OCI-LY3 (cell line): ENCODE measurements around the gene SETD7.

Experiments used
- H2AFZ ChIP-seq: fragments of 200-600, 300-600 bp; shearing (Covaris generic); 2 replicates; pipeline ENCODE4 v1.6.0; 2014; ENCODE audit warnings: antibody characterized with exemption, low read depth, low read length
- H3K27ac ChIP-seq: fragments of 200-600, 300-600 bp; sonication (generic); 2 replicates; pipeline ENCODE4 v1.5.1; 2014; ENCODE audit warnings: mild to moderate bottlenecking, low read length, moderate library complexity, mixed read lengths
- H3K27me3 ChIP-seq: fragments of 200-600, 300-600 bp; sonication (generic); 2 replicates; pipeline ENCODE4 v1.6.1; 2014; ENCODE audit warnings: low read depth, low read length, mixed read lengths
- H3K36me3 ChIP-seq: fragments of 200-600, 300-600 bp; sonication (generic); replicated peaks from 2 replicates; pipeline ENCODE3; 2014; ENCODE audit warnings: low read depth, low read length, mixed read lengths
- H3K4me1 ChIP-seq: fragments of 300-600, 200-600 bp; sonication (generic); 2 replicates; pipeline ENCODE4 v1.6.1; 2014; ENCODE audit warnings: low read length, mixed read lengths
- H3K4me2 ChIP-seq: fragments of 200-600, 300-600 bp; sonication (generic); 2 replicates; pipeline ENCODE4 v1.6.1; 2014; ENCODE audit warnings: low read length, mixed read lengths
- H3K4me3 ChIP-seq: fragments of 300-600, 200-600 bp; sonication (generic); 2 replicates; pipeline ENCODE4 v1.5.1; 2014; ENCODE audit warnings: antibody characterized with exemption, mild to moderate bottlenecking, low read length, moderate library complexity
- H3K79me2 ChIP-seq: fragments of 300-600, 200-600 bp; shearing (Covaris generic); 2 replicates; pipeline ENCODE4 v1.6.1; 2014; ENCODE audit warnings: mild to moderate bottlenecking, low read length, mixed read lengths
- H3K9ac ChIP-seq: fragments of 300-600, 200-600 bp; shearing (Covaris generic); 2 replicates; pipeline ENCODE4 v1.6.0; 2014; ENCODE audit warnings: mild to moderate bottlenecking, low read length, moderate library complexity
- H3K9me3 ChIP-seq: fragments of 200-600, 300-600 bp; shearing (Covaris generic); 2 replicates; pipeline ENCODE4 v1.6.1; 2014; ENCODE audit warnings: low read length, mixed read lengths; ENCODE audit not compliant: insufficient read depth
- H4K20me1 ChIP-seq: fragments of 200-600, 300-600 bp; sonication (generic); 2 replicates; pipeline ENCODE4 v1.6.1; 2016; ENCODE audit warnings: low read length, mixed read lengths; ENCODE audit not compliant: insufficient read depth
- CTCF ChIP-seq: fragments of 200-600, 300-600 bp; sonication (generic); IDR thresholded peaks from 2 replicates; pipeline ENCODE4 v1.5.1; 2014; ENCODE audit warnings: antibody characterized with exemption, low read length, low read depth
- EZH2phosphoT487 ChIP-seq: fragments of 200-600 bp; shearing (Covaris generic); IDR thresholded peaks from 2 replicates; pipeline ENCODE4 v1.6.1; 2018; ENCODE audit warnings: antibody characterized with exemption, mixed run types, low read depth

Gene SETD7

GRCh38 chr4:139582044-139582443 is 26.0 kb upstream of the SETD7 start:
- TF ChIP-seq CTCF (peak; percentile 14; the same call in 1 of the 2 replicates), EZH2phosphoT487 (no peak)
- no peaks in the 10 kb centered on the region for H3K27me3 ChIP-seq
- no peak overlapping the region for H2AFZ ChIP-seq
- no peaks in the 10 kb centered on the region for H3K79me2 ChIP-seq
- no peak overlapping the region for H3K4me2 ChIP-seq
- H4K20me1 ChIP-seq: no peaks in the 10 kb centered on the region
- H3K9ac ChIP-seq: no peak overlapping the region
- H3K27ac ChIP-seq: no peak overlapping the region
- no peaks in the 10 kb centered on the region for H3K36me3 ChIP-seq
- H3K4me3 ChIP-seq: no peak overlapping the region
- no peaks in the 10 kb centered on the region for H3K4me1 ChIP-seq
- H3K9me3 ChIP-seq: no peaks in the 10 kb centered on the region

- no peaks in the 10 kb centered on the region for H3K4me1 ChIP-seq
- no peak overlapping the region for H3K27ac ChIP-seq
- H3K9me3 ChIP-seq: no peaks in the 10 kb centered on the region
- H4K20me1 ChIP-seq: no peaks in the 10 kb centered on the region
- TF ChIP-seq EZH2phosphoT487: no peak
- no peak for TF ChIP-seq CTCF
- H3K27me3 ChIP-seq: no peaks in the 10 kb centered on the region
- no peak overlapping the region for H3K9ac ChIP-seq
- H3K4me3 ChIP-seq: no peak overlapping the region
- H3K4me2 ChIP-seq: no peak overlapping the region
- no peaks in the 10 kb centered on the region for H3K79me2 ChIP-seq
- no peaks in the 10 kb centered on the region for H3K36me3 ChIP-seq
- no peak overlapping the region for H2AFZ ChIP-seq
Observed at GRCh38 chr4:139581096-139581495, 25.1 kb upstream of the SETD7 start.

GRCh38 chr4:139576219-139576618 is 20.2 kb upstream of the SETD7 start:
- H3K4me3 ChIP-seq: no peak overlapping the region
- no peaks in the 10 kb centered on the region for H3K36me3 ChIP-seq
- H3K4me2 ChIP-seq: no peak overlapping the region
- H3K9ac ChIP-seq: no peak overlapping the region
- H2AFZ ChIP-seq: no peak overlapping the region
- no peaks in the 10 kb centered on the region for H4K20me1 ChIP-seq
- TF ChIP-seq CTCF (no peak), EZH2phosphoT487 (no peak)
- H3K27me3 ChIP-seq: no peaks in the 10 kb centered on the region
- no peaks in the 10 kb centered on the region for H3K9me3 ChIP-seq
- no peaks in the 10 kb centered on the region for H3K4me1 ChIP-seq
- H3K79me2 ChIP-seq: no peaks in the 10 kb centered on the region
- H3K27ac ChIP-seq: no peak overlapping the region

- H2AFZ ChIP-seq: no peak overlapping the region
- no peak for TF ChIP-seq CTCF
- TF ChIP-seq EZH2phosphoT487: no peak
- no peak overlapping the region for H3K27ac ChIP-seq
- no peaks in the 10 kb centered on the region for H3K4me1 ChIP-seq
- no peaks in the 10 kb centered on the region for H3K9me3 ChIP-seq
- no peaks in the 10 kb centered on the region for H3K36me3 ChIP-seq
- H4K20me1 ChIP-seq: no peaks in the 10 kb centered on the region
- H3K27me3 ChIP-seq: no peaks in the 10 kb centered on the region
- no peak overlapping the region for H3K9ac ChIP-seq
- no peak overlapping the region for H3K4me2 ChIP-seq
- H3K79me2 ChIP-seq: no peaks in the 10 kb centered on the region
- H3K4me3 ChIP-seq: no peak overlapping the region
Observed at GRCh38 chr4:139575072-139575471, 19.1 kb upstream of the SETD7 start.
